Measurements from ENCODE around the gene ABHD12.

DNA sequence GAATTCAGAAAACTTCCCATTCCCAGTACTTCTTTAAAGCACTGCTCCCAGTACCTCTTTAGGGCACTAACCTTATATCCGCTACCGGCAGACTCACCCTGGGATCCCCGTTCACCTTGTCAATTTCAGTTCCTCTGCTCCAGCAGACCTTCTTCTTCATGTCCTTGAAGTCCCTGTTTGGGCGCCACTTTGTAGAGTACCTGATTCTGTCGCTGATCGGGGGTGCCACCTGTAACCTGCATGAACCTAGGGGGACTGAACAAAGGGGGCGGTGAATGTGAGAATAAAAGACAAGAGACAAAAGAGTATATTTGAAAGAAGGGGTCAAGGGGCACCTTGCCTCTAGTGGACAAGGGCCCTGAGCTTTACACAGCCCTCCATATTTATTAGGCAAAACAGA, 11.9 kb upstream of the ABHD12 start:
- TF ChIP-seq, protein P1, sequence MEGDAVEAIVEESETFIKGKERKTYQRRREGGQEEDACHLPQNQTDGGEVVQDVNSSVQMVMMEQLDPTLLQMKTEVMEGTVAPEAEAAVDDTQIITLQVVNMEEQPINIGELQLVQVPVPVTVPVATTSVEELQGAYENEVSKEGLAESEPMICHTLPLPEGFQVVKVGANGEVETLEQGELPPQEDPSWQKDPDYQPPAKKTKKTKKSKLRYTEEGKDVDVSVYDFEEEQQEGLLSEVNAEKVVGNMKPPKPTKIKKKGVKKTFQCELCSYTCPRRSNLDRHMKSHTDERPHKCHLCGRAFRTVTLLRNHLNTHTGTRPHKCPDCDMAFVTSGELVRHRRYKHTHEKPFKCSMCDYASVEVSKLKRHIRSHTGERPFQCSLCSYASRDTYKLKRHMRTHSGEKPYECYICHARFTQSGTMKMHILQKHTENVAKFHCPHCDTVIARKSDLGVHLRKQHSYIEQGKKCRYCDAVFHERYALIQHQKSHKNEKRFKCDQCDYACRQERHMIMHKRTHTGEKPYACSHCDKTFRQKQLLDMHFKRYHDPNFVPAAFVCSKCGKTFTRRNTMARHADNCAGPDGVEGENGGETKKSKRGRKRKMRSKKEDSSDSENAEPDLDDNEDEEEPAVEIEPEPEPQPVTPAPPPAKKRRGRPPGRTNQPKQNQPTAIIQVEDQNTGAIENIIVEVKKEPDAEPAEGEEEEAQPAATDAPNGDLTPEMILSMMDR (conservative IDR thresholded peaks at IDR 0.05 in 1 of 2, IDR thresholded peaks at IDR 0.05 in 1 of 2; ENCODE audit: extremely low read depth in 1 of 2, insufficient read depth in 1 of 2, low read depth in 1 of 2, low read length in 2 of 2): no peak
- no peak for TF ChIP-seq EZH2 (IDR thresholded peaks at IDR 0.05; ENCODE audit: borderline replicate concordance, low read length)

Data from mammary epithelial cell (primary cell).